Osteoblast (primary cell): Measurements from ENCODE around the gene SFT2D2. TPM values are rescaled to one million over a fixed set of nuclear protein-coding genes. Genes with fewer than 3 reads are reported as not detected.

Experiments
- DNase-seq: peaks from one replicate; pipeline ENCODE4 v3.0.0; 2011; ENCODE audit warnings: low spot score, mixed read lengths; ENCODE audit not compliant: insufficient read length; ENCODE audit errors: missing footprints
- H2AFZ ChIP-seq: 2 replicates; pipeline ENCODE4 v1.6.0; 2011; ENCODE audit warnings: mild to moderate bottlenecking, low read length
- H3K27ac ChIP-seq: 2 replicates; pipeline ENCODE4 v1.5.1; 2011; ENCODE audit warnings: mild to moderate bottlenecking, low read depth, low read length, moderate library complexity
- H3K27me3 ChIP-seq: 2 replicates; pipeline ENCODE4 v1.6.0; 2012; ENCODE audit warnings: mild to moderate bottlenecking, control low read depth, inconsistent platforms, low read length, moderate library complexity; ENCODE audit not compliant: insufficient read depth
- H3K36me3 ChIP-seq: 2 replicates; pipeline ENCODE4 v1.5.1; 2011; ENCODE audit warnings: mild to moderate bottlenecking, low read length, control low read depth, moderate library complexity; ENCODE audit not compliant: insufficient read depth
- H3K4me1 ChIP-seq: 2 replicates; pipeline ENCODE4 v1.5.1; 2011; ENCODE audit warnings: mild to moderate bottlenecking, low read length, control low read depth, moderate library complexity; ENCODE audit not compliant: insufficient read depth
- H3K4me2 ChIP-seq: 2 replicates; pipeline ENCODE4 v1.6.0; 2011; ENCODE audit warnings: mild to moderate bottlenecking, low read length; ENCODE audit not compliant: insufficient read depth
- H3K4me3 ChIP-seq: fragments of 200-600 bp; sonication (generic); 3 replicates; pipeline ENCODE4 v1.5.1; 2012; ENCODE audit warnings: mild to moderate bottlenecking, low read length, inconsistent platforms; ENCODE audit not compliant: insufficient read depth
- H3K79me2 ChIP-seq: 2 replicates; pipeline ENCODE4 v1.6.0; 2012; ENCODE audit warnings: mild to moderate bottlenecking, low read length, control low read depth, inconsistent platforms; ENCODE audit not compliant: insufficient read depth
- H3K9me3 ChIP-seq: 2 replicates; pipeline ENCODE4 v1.5.1; 2011; ENCODE audit warnings: low read depth, low read length, control low read depth
- H4K20me1 ChIP-seq: 2 replicates; pipeline ENCODE4 v1.6.0; 2012; ENCODE audit warnings: mild to moderate bottlenecking, low read length, control low read depth; ENCODE audit not compliant: insufficient read depth
- CTCF ChIP-seq: IDR thresholded peaks from 2 replicates; pipeline ENCODE4 v1.5.1; 2011; ENCODE audit warnings: mild to moderate bottlenecking, low read depth, low read length, moderate library complexity; ENCODE audit errors: extremely low read depth
- total RNA-seq: library from RNA; depleted of rRNA; stranded (reverse); fragments of >200 nt; gene quantifications from 2 replicates; pipeline ENCODE4 v1.2.3, GENCODE V29; 2012

Gene SFT2D2
- total RNA-seq, 1 donor = 60.8 TPM

GRCh38 chr1:168256164-168256563 lies 30.4 kb downstream of the SFT2D2 start:
- no peak overlapping the region for H3K27ac ChIP-seq
- TF ChIP-seq CTCF = no peak
- no peak overlapping the region for H2AFZ ChIP-seq
- no peak overlapping the region for H3K4me2 ChIP-seq
- H3K4me3 ChIP-seq = no peak overlapping the region
- no peaks in the 10 kb centered on the region for H3K27me3 ChIP-seq
- H3K36me3 ChIP-seq = no peaks in the 10 kb centered on the region
- H4K20me1 ChIP-seq = peaks cover 12% of the 10 kb centered on the region
- H3K4me1 ChIP-seq = peaks cover 5% of the 10 kb centered on the region
- no peak for DNase-seq
- H3K79me2 ChIP-seq = peaks cover 8% of the 10 kb centered on the region
- no peaks in the 10 kb centered on the region for H3K9me3 ChIP-seq

- Histone ChIP-seq H3K27ac (no peak overlapping the region), H4K20me1 (peaks cover 13% of the 10 kb centered on the region), H3K79me2 (peaks cover 6% of the 10 kb centered on the region), H3K4me2 (no peak overlapping the region), H3K9me3 (no peaks in the 10 kb centered on the region), H3K36me3 (no peaks in the 10 kb centered on the region), H3K27me3 (no peaks in the 10 kb centered on the region), H3K4me1 (peaks cover 16% of the 10 kb centered on the region), H3K4me3 (no peak overlapping the region), H2AFZ (no peak overlapping the region)
- no peak for TF ChIP-seq CTCF
- no peak for DNase-seq
These were observed 31.6 kb downstream of the SFT2D2 start for GRCh38 chr1:168257397-168257796.

- no peak overlapping the region for H3K4me3 ChIP-seq
- H3K79me2 ChIP-seq = peaks cover 6% of the 10 kb centered on the region
- TF ChIP-seq CTCF = no peak
- no peaks in the 10 kb centered on the region for H3K27me3 ChIP-seq
- H3K4me2 ChIP-seq = no peak overlapping the region
- H2AFZ ChIP-seq = no peak overlapping the region
- peaks cover 16% of the 10 kb centered on the region for H3K4me1 ChIP-seq
- H3K9me3 ChIP-seq = no peaks in the 10 kb centered on the region
- no peak for DNase-seq
- peaks cover 10% of the 10 kb centered on the region for H4K20me1 ChIP-seq
- H3K27ac ChIP-seq = no peak overlapping the region
- H3K36me3 ChIP-seq = no peaks in the 10 kb centered on the region
These were observed 33.8 kb downstream of the SFT2D2 start for GRCh38 chr1:168259567-168259966.

GRCh38 chr1:168260393-168260792 lies 34.6 kb downstream of the SFT2D2 start:
- H3K9me3 ChIP-seq = no peaks in the 10 kb centered on the region
- H3K79me2 ChIP-seq = peaks cover 6% of the 10 kb centered on the region
- no peak overlapping the region for H3K4me2 ChIP-seq
- H3K36me3 ChIP-seq = no peaks in the 10 kb centered on the region
- no peak overlapping the region for H3K4me3 ChIP-seq
- H3K27me3 ChIP-seq = no peaks in the 10 kb centered on the region
- peaks cover 16% of the 10 kb centered on the region for H3K4me1 ChIP-seq
- H2AFZ ChIP-seq = no peak overlapping the region
- DNase-seq = no peak
- H3K27ac ChIP-seq = no peak overlapping the region
- peaks cover 12% of the 10 kb centered on the region for H4K20me1 ChIP-seq
- TF ChIP-seq CTCF = no peak
